GM10847 (cell line): ENCODE results near the gene TMEM209.

ENCODE experiments used
- POLR2A ChIP-seq: IDR thresholded peaks from 2 replicates; pipeline ENCODE4 v1.6.1; 2011; ENCODE audit not compliant: insufficient read length; ENCODE audit errors: extremely low read depth

Gene TMEM209

GRCh38 chr7:130216025-130216424, 10.8 kb upstream of the TMEM209 start:
- TF ChIP-seq POLR2A: no peak

GRCh38 chr7:130213828-130214227, 8.6 kb upstream of the TMEM209 start:
- TF ChIP-seq POLR2A: no peak

GRCh38 chr7:130210181-130210935, 5.2 kb upstream of the TMEM209 start:
- no peak for TF ChIP-seq POLR2A

GRCh38 chr7:130208516-130208915, 3.3 kb upstream of the TMEM209 start:
- TF ChIP-seq POLR2A: no peak

GRCh38 chr7:130207642-130208041, 2.4 kb upstream of the TMEM209 start, which contains the start of gene SSMEM1:
Gene SSMEM1, plus strand, starts transcription at chr7:130207860. Its CDS starts 51 bp downstream, at chr7:130207911.
- TF ChIP-seq POLR2A: no peak

GRCh38 chr7:130207033-130207432, 1.8 kb upstream of the TMEM209 start:
- no peak for TF ChIP-seq POLR2A

- TF ChIP-seq POLR2A: no peak
These were observed 3.4 kb downstream of the TMEM209 start for GRCh38 chr7:130201796-130202195.

GRCh38 chr7:130197094-130197493, 8.1 kb downstream of the TMEM209 start:
- TF ChIP-seq POLR2A: no peak

- TF ChIP-seq POLR2A: no peak
These were observed 8.7 kb downstream of the TMEM209 start for GRCh38 chr7:130196476-130196875.

GRCh38 chr7:130195396-130195795, 9.8 kb downstream of the TMEM209 start:
- TF ChIP-seq POLR2A: no peak

- TF ChIP-seq POLR2A: no peak
These were observed 13.4 kb downstream of the TMEM209 start for GRCh38 chr7:130191791-130192190.

- TF ChIP-seq POLR2A: no peak
These were observed 15.9 kb downstream of the TMEM209 start for GRCh38 chr7:130189343-130189742.

- no peak for TF ChIP-seq POLR2A
These were observed 17.8 kb downstream of the TMEM209 start for GRCh38 chr7:130187360-130187759.

GRCh38 chr7:130182990-130183389, 22.2 kb downstream of the TMEM209 start:
- no peak for TF ChIP-seq POLR2A

- no peak for TF ChIP-seq POLR2A
These were observed 24.0 kb downstream of the TMEM209 start for GRCh38 chr7:130181263-130181605.

GRCh38 chr7:130180571-130181262, 24.5 kb downstream of the TMEM209 start:
- no peak for TF ChIP-seq POLR2A
